NCI-H1930 (cell line): Measurements from ENCODE around the gene LLGL2.

Experiments
- DNase-seq, 2 experiments: peaks; one replicate each; lab custom pipeline; 2025; lab: John Stamatoyannopoulos, UW

LLGL2 gene

DNA sequence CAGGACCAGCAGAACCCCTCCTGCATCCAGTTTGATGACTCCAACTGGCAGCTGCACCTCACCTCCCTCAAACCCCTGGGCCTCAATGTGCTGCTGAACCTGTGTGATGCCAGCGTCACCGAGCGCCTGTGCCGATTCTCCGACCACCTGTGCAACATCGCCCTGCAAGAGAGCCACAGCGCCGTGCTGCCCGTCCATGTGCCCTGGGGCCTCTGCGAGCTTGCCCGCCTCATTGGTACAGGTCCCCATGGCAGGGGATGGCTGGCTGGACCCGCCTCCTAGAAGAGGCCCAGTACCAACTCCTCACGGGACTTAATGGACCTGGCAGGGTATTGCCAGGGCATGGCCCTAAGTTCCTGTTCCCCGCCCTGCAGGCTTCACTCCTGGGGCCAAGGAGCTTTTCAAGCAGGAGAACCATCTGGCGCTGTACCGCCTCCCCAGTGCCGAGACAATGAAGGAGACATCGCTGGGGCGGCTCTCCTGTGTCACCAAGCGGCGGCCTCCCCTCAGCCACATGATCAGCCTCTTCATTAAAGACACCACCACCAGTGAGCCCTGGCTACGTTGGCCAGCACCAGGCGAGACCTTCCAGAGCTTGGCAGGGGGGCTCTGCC is 32.8 kb upstream of the LLGL2 start:
- DNase-seq = no peak

GRCh38 chr17:75493476-75494129 is 31.9 kb upstream of the LLGL2 start:
- DNase-seq = no peak

- no peak for DNase-seq
These were observed 31.1 kb upstream of the LLGL2 start for GRCh38 chr17:75494326-75494877.

DNA sequence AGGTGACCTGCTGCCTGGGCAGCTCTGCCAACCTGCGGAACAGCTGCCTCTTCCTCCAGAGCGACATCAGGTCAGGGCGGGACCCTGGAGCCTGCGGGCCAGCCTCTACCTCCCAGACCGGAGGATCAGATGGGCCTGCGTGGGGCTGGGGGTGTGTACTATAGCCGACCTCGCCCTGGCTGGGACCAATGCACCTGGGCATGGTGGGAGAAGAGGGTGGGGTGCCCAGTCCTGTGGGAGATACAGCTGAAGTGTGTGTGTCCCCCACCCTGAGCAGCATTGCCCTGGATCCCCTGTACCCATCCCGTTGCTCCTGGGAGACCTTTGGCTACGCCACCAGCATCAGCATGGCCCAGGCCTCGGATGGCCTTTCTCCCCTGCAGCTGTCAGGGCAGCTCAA is 29.5 kb upstream of the LLGL2 start:
- no peak for DNase-seq

DNA sequence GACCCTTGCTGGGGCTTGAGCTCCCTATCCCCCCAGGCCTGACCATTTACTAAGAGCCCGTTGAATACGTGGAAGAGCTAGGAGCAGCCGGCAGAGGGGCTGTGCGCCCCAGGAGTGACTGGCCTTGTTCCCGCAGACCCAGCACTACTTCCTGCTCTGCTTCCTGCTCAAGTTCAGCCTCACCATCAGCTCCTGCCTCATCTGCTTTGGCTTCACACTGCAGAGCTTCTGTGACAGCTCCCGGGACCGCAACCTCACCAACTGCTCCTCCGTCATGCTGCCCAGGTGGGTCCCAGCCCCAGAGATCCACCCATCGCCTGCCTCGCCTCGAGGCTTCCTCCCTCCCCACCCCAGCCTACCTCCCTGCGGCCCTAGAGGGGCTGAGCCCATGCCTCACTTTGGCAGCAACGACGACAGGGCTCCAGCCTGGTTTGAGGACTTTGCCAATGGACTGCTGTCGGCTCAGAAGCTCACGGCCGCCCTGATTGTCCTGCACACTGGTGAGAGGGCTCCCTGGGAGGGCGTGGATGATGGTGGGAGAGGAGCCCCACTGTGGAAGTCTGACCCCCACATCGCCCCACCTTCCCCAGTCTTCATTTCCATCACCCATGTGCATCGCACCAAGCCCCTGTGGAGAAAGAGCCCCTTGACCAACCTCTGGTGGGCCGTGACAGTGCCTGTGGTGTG is 27.3 kb upstream of the LLGL2 start:
- DNase-seq = no peak

DNA sequence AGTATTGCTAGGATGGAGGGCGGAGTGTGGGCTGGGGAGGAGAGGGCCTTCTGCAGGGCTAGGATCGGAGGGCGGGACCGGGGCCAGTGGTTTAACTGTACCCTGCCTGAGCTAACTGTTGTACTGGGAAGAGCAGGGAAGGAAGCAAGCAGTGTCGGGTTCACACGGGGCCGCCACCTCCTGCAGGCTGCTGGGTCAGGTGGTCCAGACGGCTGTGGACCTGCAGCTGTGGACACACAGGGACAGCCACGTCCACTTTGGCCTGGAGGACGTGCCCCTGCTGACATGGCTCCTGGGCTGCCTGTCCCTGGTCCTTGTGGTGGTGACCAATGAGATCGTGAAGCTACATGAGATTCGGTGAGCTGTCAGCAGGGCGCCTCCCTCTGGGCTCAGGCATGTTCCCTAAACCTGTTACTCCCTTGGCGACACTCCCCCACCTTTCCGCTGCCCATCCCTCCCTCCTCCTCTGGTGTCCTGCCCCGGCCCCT is 26.7 kb upstream of the LLGL2 start:
- DNase-seq = no peak

DNA sequence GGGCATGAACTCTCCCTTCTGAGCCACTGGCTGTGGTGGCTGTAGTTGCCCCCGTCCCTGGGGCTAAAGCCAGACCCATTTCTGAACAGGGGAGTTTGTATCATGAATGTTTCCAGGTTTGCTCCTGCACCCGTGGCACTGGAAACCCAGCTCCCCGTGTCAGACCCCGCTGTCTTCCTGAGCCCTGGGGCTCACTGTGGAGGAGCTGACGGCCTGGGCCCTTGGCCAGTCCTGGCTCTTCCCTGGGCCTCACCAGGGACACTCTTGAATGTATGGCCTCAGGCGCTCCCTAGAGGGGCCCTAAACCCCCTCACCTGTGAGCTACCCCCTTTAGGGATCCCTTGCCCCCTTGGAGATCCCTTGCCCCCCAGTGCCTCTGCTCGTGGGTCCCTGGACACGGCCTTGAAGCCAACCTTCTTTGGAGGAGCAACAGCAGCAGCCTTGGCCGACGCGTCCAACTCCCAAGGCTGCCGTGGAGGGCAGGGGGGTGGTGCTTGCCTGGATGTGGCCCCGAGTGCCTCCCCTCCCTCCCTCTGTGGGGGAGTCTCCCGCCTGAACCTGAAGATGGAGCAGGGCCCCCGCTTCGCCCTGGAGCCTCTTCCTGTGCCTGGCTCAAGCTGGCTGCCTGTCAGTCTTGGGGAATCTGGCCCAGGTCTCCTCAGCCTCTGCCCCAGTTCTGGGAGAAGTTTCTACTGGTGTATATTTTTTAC is 26.0 kb upstream of the LLGL2 start:
- DNase-seq = no peak

DNA sequence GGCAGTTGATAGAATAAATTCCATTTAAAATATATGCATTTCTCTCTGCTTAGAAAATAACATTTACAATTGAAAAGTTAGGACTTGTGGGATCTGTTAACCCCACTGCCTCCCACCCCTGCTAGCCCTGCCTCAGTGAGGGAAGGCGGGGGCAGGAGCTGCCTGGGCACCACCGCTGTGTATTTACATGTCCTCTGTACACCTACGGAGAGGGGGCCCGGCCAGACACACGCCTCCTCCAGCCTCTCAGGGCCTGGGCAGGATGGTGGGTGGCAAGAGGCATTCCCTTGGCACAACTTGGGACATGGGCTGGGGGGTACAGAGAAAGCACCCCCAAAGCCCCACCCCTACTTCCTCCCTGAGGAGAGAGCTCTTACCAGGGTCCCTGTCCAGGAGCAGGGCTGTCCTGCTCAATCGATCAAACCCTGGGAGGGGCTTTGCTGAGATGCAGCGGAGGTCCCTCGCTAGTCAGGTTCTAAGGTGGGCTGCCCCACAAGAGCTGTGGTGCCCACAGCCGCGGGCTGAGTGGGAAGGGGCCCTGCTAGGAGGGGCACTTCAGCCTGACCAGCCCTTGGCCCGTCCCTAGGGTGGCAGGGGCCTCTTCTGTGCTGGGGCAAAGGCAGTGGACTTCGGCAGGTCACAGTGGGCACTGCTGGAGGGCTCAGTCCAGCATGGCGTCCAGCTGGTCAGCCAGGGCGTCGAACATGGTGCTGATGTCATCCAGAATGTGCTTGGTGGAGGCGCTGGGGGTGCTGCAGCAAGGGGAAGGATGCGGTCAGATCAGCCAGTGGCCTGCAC is 24.9 kb upstream of the LLGL2 start:
- DNase-seq = no peak

DNA sequence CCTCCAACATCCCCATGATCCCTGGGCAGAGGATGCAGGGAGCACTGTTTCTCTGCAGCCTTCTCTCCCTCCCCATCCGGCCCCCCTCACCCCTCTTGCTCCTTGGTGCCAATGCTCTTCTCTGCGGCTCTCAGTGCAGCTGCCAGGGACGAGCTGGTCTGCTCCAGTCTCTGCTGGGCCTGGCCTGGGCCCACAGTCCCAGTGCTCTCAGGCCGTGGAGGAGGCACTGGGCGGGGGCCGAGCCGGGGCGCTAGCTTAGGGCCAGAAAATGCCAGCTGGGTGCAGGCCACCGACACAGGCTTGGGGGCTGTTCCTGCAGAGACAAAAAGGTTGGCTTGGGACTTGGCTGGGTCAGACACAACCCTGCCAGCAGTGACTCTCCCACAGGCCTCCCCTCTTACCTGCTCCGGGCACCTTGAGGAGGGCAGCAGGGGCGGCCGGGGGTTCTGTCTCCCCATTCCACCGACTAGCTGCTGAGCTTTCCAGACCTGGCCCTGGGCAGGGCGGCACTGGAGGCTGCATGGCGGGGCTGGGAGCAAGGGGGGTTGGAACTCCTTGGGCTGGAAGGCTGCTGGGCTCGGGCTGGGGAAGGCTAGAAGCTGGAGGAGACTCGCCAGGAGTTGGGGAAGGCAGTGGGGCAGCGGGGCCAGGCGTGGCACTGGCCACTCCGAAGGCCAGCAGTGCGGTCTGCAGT is 24.0 kb upstream of the LLGL2 start:
- no peak for DNase-seq

- no peak for DNase-seq
These were observed 23.3 kb upstream of the LLGL2 start for GRCh38 chr17:75502072-75502720.

DNA sequence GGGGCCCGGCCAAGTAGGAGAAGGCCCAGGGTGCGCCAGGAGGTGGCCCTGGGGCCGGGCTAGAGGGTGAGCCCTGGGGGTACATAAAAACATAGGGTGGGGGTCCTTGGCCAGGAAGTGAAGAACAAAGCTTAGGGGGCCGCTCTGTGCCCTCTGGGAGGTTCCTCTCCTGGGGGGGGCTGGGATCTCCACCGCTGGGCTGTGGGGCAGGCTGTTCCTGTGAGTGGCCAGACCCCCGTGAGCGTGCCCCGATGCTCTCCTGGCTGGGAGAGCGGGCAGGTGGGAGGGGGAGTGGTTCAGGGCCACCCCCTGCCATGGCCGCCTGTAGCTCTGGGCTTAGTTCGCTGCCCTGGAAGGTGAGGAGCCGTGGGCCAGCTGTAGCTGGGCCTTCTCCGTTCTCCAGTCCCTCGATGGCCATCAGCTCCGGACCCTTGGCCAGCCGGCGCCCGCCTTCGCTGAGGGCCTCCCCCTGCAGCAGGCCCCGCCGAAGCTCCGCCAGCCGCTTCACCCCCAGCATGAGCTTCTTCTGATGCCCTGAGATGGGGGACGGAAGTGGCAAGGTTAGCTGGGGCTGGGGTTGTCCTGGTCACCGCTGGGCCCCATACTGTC is 22.7 kb upstream of the LLGL2 start:
- no peak for DNase-seq

GRCh38 chr17:75503337-75503950 is 22.1 kb upstream of the LLGL2 start:
- DNase-seq = no peak

DNA sequence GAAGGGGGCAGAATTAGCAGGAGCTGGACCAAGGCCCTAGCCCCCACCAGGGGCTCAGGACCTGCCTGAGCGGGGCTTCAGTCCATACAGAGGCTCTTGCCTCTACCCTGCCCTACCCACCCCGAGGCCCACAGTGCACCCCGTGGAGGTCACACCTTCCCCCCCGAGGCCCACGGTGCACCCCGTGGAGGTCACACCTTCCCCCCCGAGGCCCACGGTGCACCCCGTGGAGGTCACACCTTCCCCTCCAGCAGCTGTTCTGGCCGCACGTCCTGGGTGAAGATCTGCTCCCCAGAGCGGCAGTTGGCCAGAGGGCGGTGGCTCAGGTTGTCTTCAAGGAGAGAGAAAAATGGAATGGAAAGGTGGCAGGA is 21.5 kb upstream of the LLGL2 start:
- no peak for DNase-seq

DNA sequence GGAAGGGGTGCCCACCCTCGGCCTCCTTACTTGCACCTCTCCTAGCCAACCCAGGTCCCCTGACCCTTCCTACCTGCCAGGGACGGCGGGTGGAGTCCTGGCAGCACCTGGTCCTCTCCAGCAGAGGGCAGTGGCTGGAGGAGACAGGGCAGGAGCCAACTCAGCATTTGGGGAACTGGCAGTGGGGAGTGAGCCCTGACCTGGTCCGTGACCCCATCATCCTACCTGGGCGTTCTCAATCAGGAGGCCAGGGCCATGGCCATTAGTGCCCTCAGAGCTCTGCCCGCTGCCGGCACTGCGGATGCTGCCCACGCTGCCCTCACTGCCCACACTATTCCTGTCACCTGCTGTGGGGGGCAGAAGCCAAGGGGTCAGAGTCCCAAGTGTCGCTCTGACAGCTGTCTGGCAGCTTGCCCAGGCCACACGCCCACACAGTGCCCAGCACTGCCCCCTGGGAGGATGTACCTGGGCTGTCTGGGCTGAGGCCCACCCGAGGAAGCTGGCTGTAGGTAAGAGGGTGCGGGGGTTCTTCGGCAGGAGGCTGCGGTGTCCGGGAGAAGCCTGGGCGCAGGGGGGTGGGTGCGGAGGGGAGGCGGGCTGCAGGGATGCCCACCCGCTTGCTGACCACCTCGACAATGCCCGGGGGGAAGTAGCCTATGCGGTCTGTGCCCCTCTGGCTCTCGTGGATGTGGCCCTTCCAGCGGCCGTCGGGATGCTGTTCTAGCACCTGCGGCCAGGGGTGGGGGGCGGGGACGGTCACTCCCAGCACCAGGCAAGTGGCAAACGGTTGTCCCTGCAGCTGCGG is 20.9 kb upstream of the LLGL2 start:
- DNase-seq = no peak

DNA sequence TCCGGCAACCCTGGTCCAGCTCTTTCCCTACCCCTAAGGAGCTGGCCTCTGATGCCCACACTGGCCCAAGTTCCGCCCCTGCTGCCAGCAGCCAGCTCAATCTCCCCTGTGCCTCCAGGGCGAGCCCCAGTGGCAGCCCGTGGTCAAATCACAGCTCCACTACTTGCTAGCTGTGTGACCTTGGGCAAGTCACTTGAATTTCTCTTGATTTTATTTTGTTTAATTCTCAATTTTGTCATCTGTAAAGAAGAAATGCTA is 20.4 kb upstream of the LLGL2 start:
- no peak for DNase-seq

DNA sequence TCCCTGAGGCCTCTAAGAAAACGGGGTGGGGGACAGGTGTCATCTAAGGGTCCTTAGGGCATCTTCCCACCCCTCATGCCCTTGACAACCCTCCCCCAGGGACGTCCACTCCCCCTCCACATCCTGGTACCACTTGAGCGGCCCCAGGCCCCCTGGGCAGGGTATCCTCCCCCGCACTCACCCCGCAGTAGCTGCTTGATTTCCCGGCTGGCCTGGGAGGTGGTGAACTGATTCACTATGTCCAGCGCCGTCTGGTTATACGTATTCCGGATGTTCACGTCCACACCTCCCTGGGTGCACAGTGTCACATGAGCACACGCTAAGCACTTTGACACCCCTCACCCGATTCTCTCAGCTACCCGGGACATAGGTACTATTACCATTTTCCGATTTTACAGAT is 19.9 kb upstream of the LLGL2 start:
- DNase-seq = no peak

- DNase-seq = no peak
These were observed 19.4 kb upstream of the LLGL2 start for GRCh38 chr17:75506134-75506533.

DNA sequence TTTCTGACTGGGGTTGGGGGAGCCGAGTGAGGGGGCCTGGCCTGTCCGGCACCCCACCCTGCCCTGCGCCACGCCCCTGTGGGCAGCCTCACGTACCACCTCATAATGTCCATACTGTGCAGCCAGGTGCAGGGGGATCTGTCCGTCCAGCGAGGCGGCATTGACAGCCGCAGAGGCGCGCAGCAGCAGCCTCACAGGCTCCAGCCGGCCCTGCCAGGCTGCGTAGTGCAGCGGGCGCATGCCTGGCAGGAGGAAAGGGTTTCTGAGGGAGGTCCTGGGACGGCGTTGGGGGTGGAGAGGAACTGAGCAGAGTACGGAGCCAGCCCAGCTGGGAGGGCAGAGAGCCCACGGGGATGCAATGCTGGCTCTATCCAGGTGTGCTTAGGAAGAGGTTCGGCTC is 18.6 kb upstream of the LLGL2 start:
- DNase-seq = no peak
